WI38 (cell line): Measurements from ENCODE around the gene GFOD1.
"Not testable (repeated sequence)": the region's sequence is repeated elsewhere in the genome, so short reads cannot be mapped to it uniquely, and the experiment has no call there.

ENCODE experiments used
- H3K4me3 ChIP-seq: 2 replicates; pipeline ENCODE4 v1.5.1; 2011; ENCODE audit warnings: low read depth, mild to moderate bottlenecking, control low read depth, low read length
- TF ChIP-seq, protein P1 (sequence below): IDR thresholded peaks from 2 replicates; pipeline ENCODE4 v1.5.1; 2012; ENCODE audit warnings: low read depth, mild to moderate bottlenecking, control low read depth, low read length

Gene GFOD1

DNA sequence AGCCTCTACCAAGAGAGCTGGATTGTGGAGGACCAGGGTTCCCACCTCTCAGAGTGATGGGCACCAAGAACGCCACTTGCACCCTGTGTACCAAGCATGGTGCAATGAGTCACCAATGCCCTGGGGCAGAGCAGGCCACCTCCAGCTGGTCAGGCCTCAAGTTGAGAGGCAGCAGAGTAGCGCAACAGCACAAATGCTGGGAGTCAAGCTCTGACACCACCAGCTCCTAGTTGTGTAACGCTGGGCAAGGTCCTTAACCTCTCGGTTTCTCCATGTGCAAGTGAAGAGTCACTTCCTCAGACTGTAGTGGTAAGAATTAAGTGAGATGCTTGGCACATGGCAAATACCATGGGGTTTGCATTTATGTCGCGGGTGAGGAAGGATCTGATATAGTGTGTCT, 25.6 kb downstream of the GFOD1 start:
- no peak overlapping the region for H3K4me3 ChIP-seq
- TF ChIP-seq, protein P1, sequence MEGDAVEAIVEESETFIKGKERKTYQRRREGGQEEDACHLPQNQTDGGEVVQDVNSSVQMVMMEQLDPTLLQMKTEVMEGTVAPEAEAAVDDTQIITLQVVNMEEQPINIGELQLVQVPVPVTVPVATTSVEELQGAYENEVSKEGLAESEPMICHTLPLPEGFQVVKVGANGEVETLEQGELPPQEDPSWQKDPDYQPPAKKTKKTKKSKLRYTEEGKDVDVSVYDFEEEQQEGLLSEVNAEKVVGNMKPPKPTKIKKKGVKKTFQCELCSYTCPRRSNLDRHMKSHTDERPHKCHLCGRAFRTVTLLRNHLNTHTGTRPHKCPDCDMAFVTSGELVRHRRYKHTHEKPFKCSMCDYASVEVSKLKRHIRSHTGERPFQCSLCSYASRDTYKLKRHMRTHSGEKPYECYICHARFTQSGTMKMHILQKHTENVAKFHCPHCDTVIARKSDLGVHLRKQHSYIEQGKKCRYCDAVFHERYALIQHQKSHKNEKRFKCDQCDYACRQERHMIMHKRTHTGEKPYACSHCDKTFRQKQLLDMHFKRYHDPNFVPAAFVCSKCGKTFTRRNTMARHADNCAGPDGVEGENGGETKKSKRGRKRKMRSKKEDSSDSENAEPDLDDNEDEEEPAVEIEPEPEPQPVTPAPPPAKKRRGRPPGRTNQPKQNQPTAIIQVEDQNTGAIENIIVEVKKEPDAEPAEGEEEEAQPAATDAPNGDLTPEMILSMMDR, result no peak

DNA sequence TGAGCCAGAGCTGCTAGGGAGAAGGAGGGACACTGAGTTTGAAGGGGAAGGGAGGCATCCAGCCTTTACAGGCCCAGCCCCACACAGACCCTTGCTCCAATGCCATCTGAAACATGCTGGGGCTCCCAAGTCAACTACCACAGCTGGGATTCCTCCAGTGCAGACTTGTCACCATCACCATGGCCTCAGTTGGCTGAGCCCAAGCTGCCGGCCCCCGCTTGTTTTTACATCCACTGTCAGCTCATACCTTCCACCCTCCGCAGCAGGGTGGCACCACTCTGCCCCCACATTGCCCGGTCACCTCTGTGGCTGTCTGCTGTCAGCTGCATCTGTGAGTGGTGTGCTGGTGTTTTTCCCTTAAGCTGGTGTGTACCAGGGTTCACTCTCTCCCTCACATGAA, 26.1 kb downstream of the GFOD1 start:
- TF ChIP-seq, protein P1, result no peak
- H3K4me3 ChIP-seq, result no peak overlapping the region

DNA sequence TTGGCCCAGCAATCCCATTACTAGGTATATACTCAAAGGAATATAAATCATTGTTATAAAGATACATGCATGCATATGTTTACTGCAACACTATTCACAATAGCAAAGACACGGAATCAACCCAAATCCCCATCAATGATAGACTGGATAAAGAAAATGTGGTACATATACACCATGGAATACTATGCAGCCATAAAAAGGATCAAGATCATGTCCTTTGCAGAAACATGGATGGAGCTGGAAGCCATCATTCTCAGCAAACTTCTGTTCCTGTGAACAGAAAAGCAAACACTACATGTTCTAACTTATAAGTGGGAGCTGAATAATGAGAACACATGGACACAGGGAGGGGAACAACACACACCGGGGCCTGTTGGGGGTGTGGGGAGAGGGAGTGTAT, 27.1 kb downstream of the GFOD1 start:
- H3K4me3 ChIP-seq, result not testable (repeated sequence)

DNA sequence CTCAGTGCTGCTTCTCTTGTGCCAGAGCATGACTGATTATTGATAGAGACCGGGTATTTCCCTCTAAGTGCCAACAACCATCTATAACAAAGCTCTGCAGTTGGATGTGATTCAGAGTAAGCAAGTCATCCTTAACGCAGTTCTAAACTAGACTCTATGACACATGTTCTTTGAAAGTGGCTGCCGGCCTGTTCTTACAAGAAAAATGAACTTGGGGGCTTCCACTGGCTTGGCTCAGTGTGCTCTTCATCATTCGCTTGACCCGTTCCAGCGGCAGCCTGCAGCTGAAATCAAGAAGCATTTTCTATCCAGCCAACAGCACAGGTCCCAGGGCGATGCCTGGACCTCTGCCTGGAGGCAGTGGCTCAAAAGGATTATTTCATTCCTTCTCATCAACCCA, 29.8 kb downstream of the GFOD1 start:
- no peak overlapping the region for H3K4me3 ChIP-seq
- TF ChIP-seq, protein P1, result no peak

DNA sequence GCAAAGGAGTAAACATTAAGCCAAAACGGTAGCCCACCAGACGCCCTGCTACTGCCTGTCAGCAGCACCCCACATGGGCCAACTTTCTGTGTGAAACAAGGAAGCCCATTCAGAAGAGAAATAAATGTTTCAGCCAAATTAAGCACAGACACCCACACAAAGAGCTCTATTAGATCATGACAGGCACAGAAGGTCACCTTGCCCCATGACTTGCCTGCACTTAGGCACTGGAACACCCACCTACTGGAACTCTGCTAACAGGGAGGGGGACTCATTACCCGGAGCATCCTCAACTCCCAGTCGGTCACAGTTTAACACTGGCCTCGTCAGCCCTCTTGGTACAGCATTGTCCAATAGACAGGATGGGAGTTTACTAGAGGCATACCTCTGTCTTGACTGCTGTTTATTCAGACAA, 31.8 kb downstream of the GFOD1 start:
- H3K4me3 ChIP-seq, result no peak overlapping the region
- TF ChIP-seq, protein P1, result no peak

DNA sequence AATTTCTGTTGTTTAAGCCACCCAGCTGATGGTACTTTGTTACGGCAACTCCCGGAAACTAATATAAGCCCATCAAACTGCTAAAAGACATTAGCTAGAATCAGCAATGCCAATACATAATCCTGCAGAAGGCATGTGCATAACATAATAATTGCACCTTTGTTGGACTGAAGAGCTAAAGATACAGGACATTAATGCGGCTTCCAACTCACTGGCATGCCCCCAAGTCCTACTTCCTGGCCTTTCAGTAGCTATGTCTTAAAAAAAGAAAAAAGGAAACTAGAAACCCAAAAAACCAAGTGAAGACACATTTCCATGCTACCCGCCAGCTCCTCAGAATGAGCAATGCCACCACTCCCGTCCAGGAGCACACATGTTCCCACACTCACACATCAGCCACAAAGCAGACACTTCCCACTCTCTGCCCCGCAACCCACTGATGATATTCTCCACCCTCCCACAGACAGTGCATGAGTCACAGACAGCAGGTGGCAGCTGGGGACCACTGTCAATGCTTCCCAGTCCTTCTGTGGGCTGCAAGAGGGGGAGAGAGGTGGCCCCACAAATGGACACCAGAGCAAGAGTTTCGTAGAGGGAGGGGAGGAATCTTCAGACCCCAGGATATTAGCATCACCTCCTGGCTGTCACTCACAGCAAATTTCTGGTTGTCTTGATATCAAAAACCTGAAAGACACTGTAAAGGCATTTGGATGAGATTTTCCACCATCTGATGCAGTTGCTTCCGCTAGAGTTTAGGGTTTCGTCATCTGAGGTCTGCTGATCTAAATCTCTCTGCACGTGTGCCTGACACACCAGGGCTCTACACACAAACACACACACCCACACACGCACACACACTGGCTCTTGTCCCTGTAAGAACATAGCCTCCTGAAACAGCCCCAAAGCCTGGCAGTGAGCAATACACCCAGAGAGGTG, 32.8 kb downstream of the GFOD1 start:
- H3K4me3 ChIP-seq, result no peak overlapping the region
- TF ChIP-seq, protein P1, result no peak

DNA sequence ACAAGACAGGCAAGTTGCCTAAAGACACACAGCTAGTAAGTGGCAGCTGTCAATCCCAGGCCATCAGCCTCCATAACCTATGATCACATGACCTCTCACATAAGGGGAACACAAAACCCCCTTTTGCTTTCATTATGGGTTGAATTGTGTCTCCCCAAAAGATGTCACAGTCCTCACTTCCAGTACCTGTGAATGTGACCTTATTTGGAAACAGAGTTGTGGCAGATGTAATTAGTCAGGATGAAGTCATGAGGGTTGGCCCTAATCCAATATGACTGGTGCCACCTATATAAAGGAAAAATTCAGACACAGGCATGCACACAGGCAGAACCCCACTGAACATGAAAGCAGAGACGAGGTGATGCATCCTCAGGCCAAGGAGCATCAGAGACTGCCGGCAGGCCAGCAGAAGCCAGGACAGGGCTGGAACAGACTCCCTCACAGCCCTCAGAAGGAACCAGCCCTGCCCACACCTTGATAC, 33.6 kb downstream of the GFOD1 start:
- TF ChIP-seq, protein P1, result no peak

DNA sequence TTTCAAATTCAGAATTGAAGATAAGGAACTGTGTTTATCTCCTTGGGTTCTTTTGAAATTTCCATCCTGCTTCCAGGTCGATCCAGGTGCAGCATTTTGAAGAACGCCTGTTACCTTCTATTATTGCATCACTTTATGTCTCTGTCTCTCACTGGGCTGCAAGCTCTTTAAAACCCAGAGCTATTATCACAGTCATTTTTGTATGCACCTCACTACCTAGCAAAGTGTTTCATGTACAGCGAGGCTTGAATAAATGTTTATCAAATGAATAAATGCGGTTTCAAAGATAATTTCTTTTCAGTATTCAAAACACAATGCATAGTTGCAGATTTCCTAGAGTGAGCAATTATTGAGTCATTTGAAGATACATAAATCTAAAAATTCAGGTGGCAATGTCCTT, 34.2 kb downstream of the GFOD1 start:
- TF ChIP-seq, protein P1, result no peak
- H3K4me3 ChIP-seq, result no peak overlapping the region

More for the DNA sequence above, 33.6 kb downstream of the GFOD1 start:
- H3K4me3 ChIP-seq, result no peak overlapping the region
